CD14-positive monocyte (primary cell): ENCODE measurements around the gene CES2. TPM values are rescaled to one million over a fixed set of nuclear protein-coding genes. Genes with fewer than 3 reads are reported as not detected.
A peak's percentile ranks its signal among the peaks of the same experiment; 100 is the strongest.

Experiments
- DNase-seq, 3 donors: peaks; one replicate each; pipeline ENCODE4 v3.0.0-alpha.2; 2011 to 2022
- H2AFZ ChIP-seq: 2 replicates; pipeline ENCODE4 v1.6.0; 2012; ENCODE audit warnings: mild to moderate bottlenecking, low read depth, low read length, inconsistent platforms; ENCODE audit not compliant: insufficient read depth, poor library complexity, severe bottlenecking
- H3K27ac ChIP-seq, 2 donors: 1 replicate in 1 of 2; 2 replicates in 1 of 2; pipeline ENCODE4 v1.5.1; 2012 to 2013; ENCODE audit warnings: low read length in 2 of 2, control low read depth in 1 of 2, inconsistent platforms in 1 of 2, low read depth in 1 of 2, mild to moderate bottlenecking in 1 of 2
- H3K27me3 ChIP-seq, 2 donors: one replicate each; pipeline versions ENCODE4 v1.6.0 to v1.6.1; 2011 to 2013; ENCODE audit warnings: low read length in 2 of 2; ENCODE audit not compliant: control insufficient read depth in 2 of 2, insufficient read depth in 2 of 2
- H3K36me3 ChIP-seq, 2 donors: replicated peaks in 1 of 2; 1 replicate in 1 of 2; 2 replicates in 1 of 2; pipeline versions ENCODE4 v1.5.1 to v1.6.1; 2012 to 2013; ENCODE audit warnings: low read length in 2 of 2, control low read depth in 1 of 2, inconsistent platforms in 1 of 2, mild to moderate bottlenecking in 1 of 2; ENCODE audit not compliant: insufficient read depth in 2 of 2, control insufficient read depth in 1 of 2
- H3K4me1 ChIP-seq, 2 donors: 1 replicate in 1 of 2; 2 replicates in 1 of 2; pipeline versions ENCODE4 v1.5.1 to v1.6.1; 2012 to 2013; ENCODE audit warnings: low read length in 2 of 2, control low read depth in 1 of 2, inconsistent platforms in 1 of 2, mild to moderate bottlenecking in 1 of 2, moderate library complexity in 1 of 2; ENCODE audit not compliant: insufficient read depth in 2 of 2, control insufficient read depth in 1 of 2
- H3K4me2 ChIP-seq: replicated peaks from 2 replicates; pipeline ENCODE3; 2012; ENCODE audit warnings: low read length, moderate library complexity, mild to moderate bottlenecking; ENCODE audit not compliant: poor library complexity, severe bottlenecking; ENCODE audit errors: extremely low read depth
- H3K4me3 ChIP-seq, 3 experiments: fragments of 200-600 bp in 1 of 3; sonication (generic) in 1 of 3; replicated peaks in 1 of 3; 1 replicate in 2 of 3; 2 replicates in 1 of 3; pipeline ENCODE4 v1.5.1; 2011 to 2013; ENCODE audit warnings: low read length in 3 of 3, mild to moderate bottlenecking in 3 of 3, control low read depth in 2 of 3, low read depth in 2 of 3, inconsistent platforms in 1 of 3, moderate library complexity in 1 of 3
- H3K79me2 ChIP-seq: 2 replicates; pipeline ENCODE4 v1.6.0; 2012; ENCODE audit warnings: mild to moderate bottlenecking, control low read depth, inconsistent platforms, low read length, moderate library complexity; ENCODE audit not compliant: insufficient read depth
- H3K9ac ChIP-seq: 2 replicates; pipeline ENCODE4 v1.6.0; 2017; ENCODE audit warnings: low read length, mild to moderate bottlenecking; ENCODE audit not compliant: insufficient read depth, poor library complexity, severe bottlenecking
- H3K9me3 ChIP-seq, 2 donors: replicated peaks in 1 of 2; 1 replicate in 1 of 2; 2 replicates in 1 of 2; pipeline versions ENCODE4 v1.5.1 to v1.6.1; 2012 to 2013; ENCODE audit warnings: low read length in 2 of 2, control low read depth in 1 of 2; ENCODE audit not compliant: control insufficient read depth in 1 of 2, insufficient read depth in 1 of 2
- H4K20me1 ChIP-seq: 2 replicates; pipeline ENCODE4 v1.6.0; 2012; ENCODE audit warnings: mild to moderate bottlenecking, low read length, control low read depth, moderate library complexity; ENCODE audit not compliant: insufficient read depth
- H3K27ac Mint-ChIP-seq, 7 donors: one replicate each; pipeline ENCODE4 v1.8.0; 2020; ENCODE audit warnings: mild to moderate bottlenecking in 7 of 7, mixed read lengths in 7 of 7, moderate library complexity in 6 of 7, inconsistent platforms in 2 of 7
- H3K27me3 Mint-ChIP-seq, 3 donors: one replicate each; pipeline ENCODE4 v1.8.0; 2021 to 2022; ENCODE audit warnings: low read depth in 3 of 3, mild to moderate bottlenecking in 3 of 3, mixed read lengths in 3 of 3, moderate library complexity in 3 of 3, inconsistent platforms in 1 of 3
- H3K36me3 Mint-ChIP-seq, 2 donors: one replicate each; pipeline ENCODE4 v1.8.0; 2020; ENCODE audit warnings: mixed read lengths in 2 of 2, inconsistent platforms in 1 of 2, mild to moderate bottlenecking in 1 of 2
- H3K4me1 Mint-ChIP-seq: one replicate; pipeline ENCODE4 v1.8.0; 2020; ENCODE audit warnings: mild to moderate bottlenecking, mixed read lengths
- H3K4me3 Mint-ChIP-seq, 2 donors: one replicate each; pipeline ENCODE4 v1.8.0; 2020; ENCODE audit warnings: mild to moderate bottlenecking in 2 of 2, mixed read lengths in 2 of 2, moderate library complexity in 1 of 2
- H3K9me3 Mint-ChIP-seq, 7 donors: one replicate each; pipeline ENCODE4 v1.8.0; 2020 to 2022; ENCODE audit warnings: mixed read lengths in 7 of 7, mild to moderate bottlenecking in 6 of 7, moderate library complexity in 6 of 7, inconsistent platforms in 2 of 7
- CTCF ChIP-seq: fragments of 200-600 bp; IDR thresholded peaks from one replicate; pipeline ENCODE4 v1.8.0; 2022; ENCODE audit warnings: antibody characterized with exemption, mild to moderate bottlenecking
- WGBS: methylation state at CpG from one replicate; pipeline ENCODE4 v1.1.5; 2013; ENCODE audit warnings: missing lambda C conversion rate; ENCODE audit not compliant: insufficient coverage; 5-methylcytosine and 5-hydroxymethylcytosine counted together
- intact Hi-C, 2 donors: fragments of 100-400 bp; cut with micrococcal nuclease; formaldehyde crosslinking; loops; one replicate each; pipeline versions ENCODE4 v1.15.0 to v1.15.1; 2023
- polyA plus RNA-seq, 3 donors: library from polyadenylated mRNA; depleted of rRNA in 1 of 3; unstranded in 2 of 3; stranded (reverse) in 1 of 3; fragments of 300-500 nt in 2 of 3; fragments of >200 nt in 1 of 3; fragmentation: Illumina TruSeq in 2 of 3; gene quantifications; 1 replicate in 2 of 3; 2 replicates in 1 of 3; pipeline ENCODE4 v1.2.3, GENCODE V29; 2012 to 2021

Gene CES2
- polyA plus RNA-seq, 3 donors = 14.0 to 29.0 (median 23.2) TPM

- no peaks in the 10 kb centered on the region for H3K27me3 ChIP-seq
- intact Hi-C loops = no loop called here
- Mint-ChIP-seq H3K4me1 (no peaks in the 10 kb centered on the region), H3K27ac (no peak overlapping the region), H3K36me3 (no peaks in the 10 kb centered on the region), H3K9me3 (no peaks in the 10 kb centered on the region), H3K4me3 (peak overlapping the region in 1 of 2 donors; percentile 15), H3K27me3 (peaks cover 3 to 12% (median 12%) of the 10 kb centered on the region in 3 donors)
- no peaks in the 10 kb centered on the region for H3K79me2 ChIP-seq
- no peak overlapping the region for H3K4me2 ChIP-seq
- no peak overlapping the region for H3K4me3 ChIP-seq
- H4K20me1 ChIP-seq = no peaks in the 10 kb centered on the region
- no peak for TF ChIP-seq CTCF
- H3K27ac ChIP-seq = no peak overlapping the region
- no peaks in the 10 kb centered on the region for H3K9me3 ChIP-seq
- 97% methylated on average over 3 of the region's 3 CpGs for WGBS
- no peaks in the 10 kb centered on the region for H3K36me3 ChIP-seq
- H3K4me1 ChIP-seq = no peaks in the 10 kb centered on the region
- no peak overlapping the region for H3K9ac ChIP-seq
- DNase-seq = no peak
- no peak overlapping the region for H2AFZ ChIP-seq
Measured at GRCh38 chr16:66908116-66908515, 27.2 kb upstream of the CES2 start.

DNA sequence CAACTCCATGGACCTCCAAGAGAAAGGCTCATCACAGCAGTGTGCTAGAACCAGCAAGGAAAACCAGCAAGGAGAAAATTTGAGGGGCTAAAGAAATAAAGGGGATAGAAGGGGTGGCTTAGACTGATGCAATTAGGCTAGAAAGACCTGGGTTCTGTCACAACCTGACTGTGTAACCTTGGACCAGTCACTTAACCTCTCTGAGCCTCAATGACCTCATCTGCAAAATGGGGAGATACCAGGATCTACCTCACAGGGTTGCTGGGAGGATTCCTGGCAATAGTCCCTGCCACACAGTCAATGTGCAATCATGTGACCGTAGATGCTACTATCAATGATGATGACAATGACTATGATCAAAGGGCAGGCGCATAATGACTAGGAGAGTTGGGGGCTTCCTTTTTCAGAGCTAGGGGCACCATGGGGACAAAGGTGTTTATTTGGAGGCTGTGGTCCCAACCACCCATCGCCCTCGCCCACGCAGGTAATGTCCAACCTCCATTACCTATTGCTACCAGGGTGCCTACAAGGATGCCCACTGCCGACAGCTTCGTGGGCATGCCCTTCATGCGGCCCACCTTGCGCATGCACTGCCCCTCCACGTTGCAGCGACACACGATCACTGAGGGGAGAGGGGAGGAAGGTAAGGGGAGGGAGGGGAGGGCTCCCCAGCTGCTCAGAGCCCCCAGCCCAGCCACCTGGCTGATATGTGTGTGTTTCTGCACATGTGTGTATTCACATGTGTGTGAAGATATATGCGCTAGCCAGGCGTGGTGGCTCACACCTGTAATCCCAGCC is 26.4 kb upstream of the CES2 start:
- no peaks in the 10 kb centered on the region for H3K4me1 ChIP-seq
- H3K36me3 Mint-ChIP-seq = no peaks in the 10 kb centered on the region
- H3K27ac ChIP-seq = no peak overlapping the region
- TF ChIP-seq CTCF = no peak
- no peak for DNase-seq
- peak overlapping the region in 1 of 7 donors; percentile 15 for H3K27ac Mint-ChIP-seq
- H3K4me3 Mint-ChIP-seq = no peak overlapping the region
- no peak overlapping the region for H3K4me3 ChIP-seq
- H3K27me3 Mint-ChIP-seq = peaks cover 3 to 12% (median 10%) of the 10 kb centered on the region in 3 donors
- H3K9me3 ChIP-seq = no peaks in the 10 kb centered on the region
- H3K9me3 Mint-ChIP-seq = no peaks in the 10 kb centered on the region
- 90% methylated on average over 6 of the region's 14 CpGs for WGBS
- intact Hi-C loops = no loop called here
- no peaks in the 10 kb centered on the region for H3K36me3 ChIP-seq
- H3K4me2 ChIP-seq = no peak overlapping the region
- H4K20me1 ChIP-seq = no peaks in the 10 kb centered on the region
- H3K9ac ChIP-seq = no peak overlapping the region
- H3K4me1 Mint-ChIP-seq = no peaks in the 10 kb centered on the region
- no peaks in the 10 kb centered on the region for H3K79me2 ChIP-seq
- no peaks in the 10 kb centered on the region for H3K27me3 ChIP-seq
- no peak overlapping the region for H2AFZ ChIP-seq
